GM10847 (cell line): ENCODE data around the gene H1-8.

Source experiments
- POLR2A ChIP-seq: IDR thresholded peaks from 2 replicates; pipeline ENCODE4 v1.6.1; 2011; ENCODE audit not compliant: insufficient read length; ENCODE audit errors: extremely low read depth

Gene H1-8

GRCh38 chr3:129530251-129530791 lies 12.7 kb upstream of the H1-8 start:
- no peak for TF ChIP-seq POLR2A

- TF ChIP-seq POLR2A: no peak
Observed at GRCh38 chr3:129530821-129531220, 12.2 kb upstream of the H1-8 start.

- TF ChIP-seq POLR2A: no peak
Observed at GRCh38 chr3:129531699-129532098, 11.3 kb upstream of the H1-8 start.

- TF ChIP-seq POLR2A: no peak
Observed at GRCh38 chr3:129532261-129532660, 10.7 kb upstream of the H1-8 start.

GRCh38 chr3:129533406-129533805 lies 9.6 kb upstream of the H1-8 start:
- TF ChIP-seq POLR2A: no peak

- no peak for TF ChIP-seq POLR2A
Observed at GRCh38 chr3:129534428-129535027, 8.4 kb upstream of the H1-8 start.

- no peak for TF ChIP-seq POLR2A
Observed at GRCh38 chr3:129535075-129535474, 7.9 kb upstream of the H1-8 start.

- TF ChIP-seq POLR2A: no peak
Observed at GRCh38 chr3:129536374-129536667, 6.7 kb upstream of the H1-8 start.

- no peak for TF ChIP-seq POLR2A
Observed at GRCh38 chr3:129536804-129537203, 6.2 kb upstream of the H1-8 start.

GRCh38 chr3:129539206-129539605 lies 3.8 kb upstream of the H1-8 start:
- TF ChIP-seq POLR2A: no peak

GRCh38 chr3:129540776-129541516 lies 2.0 kb upstream of the H1-8 start:
- TF ChIP-seq POLR2A: no peak

GRCh38 chr3:129542747-129543146 lies 228 bp upstream of the H1-8 start:
- TF ChIP-seq POLR2A: no peak

GRCh38 chr3:129543999-129544398 lies 1.0 kb downstream of the H1-8 start:
- TF ChIP-seq POLR2A: no peak

GRCh38 chr3:129547241-129547640 lies 4.3 kb downstream of the H1-8 start:
- TF ChIP-seq POLR2A: no peak

GRCh38 chr3:129548104-129548965 lies 5.4 kb downstream of the H1-8 start:
- TF ChIP-seq POLR2A: no peak
